DMS53 treated with DMSO at 0.1 percent for 48 hours (cell line): ENCODE data around the gene C12orf76.
"Not testable (repeated sequence)": the region's sequence is repeated elsewhere in the genome, so short reads cannot be mapped to it uniquely, and the experiment has no call there.

Source experiments
- DNase-seq: peaks from one replicate; lab custom pipeline; 2025; ENCODE audit not compliant: unreplicated experiment; lab: John Stamatoyannopoulos, UW

C12orf76 gene

DNA sequence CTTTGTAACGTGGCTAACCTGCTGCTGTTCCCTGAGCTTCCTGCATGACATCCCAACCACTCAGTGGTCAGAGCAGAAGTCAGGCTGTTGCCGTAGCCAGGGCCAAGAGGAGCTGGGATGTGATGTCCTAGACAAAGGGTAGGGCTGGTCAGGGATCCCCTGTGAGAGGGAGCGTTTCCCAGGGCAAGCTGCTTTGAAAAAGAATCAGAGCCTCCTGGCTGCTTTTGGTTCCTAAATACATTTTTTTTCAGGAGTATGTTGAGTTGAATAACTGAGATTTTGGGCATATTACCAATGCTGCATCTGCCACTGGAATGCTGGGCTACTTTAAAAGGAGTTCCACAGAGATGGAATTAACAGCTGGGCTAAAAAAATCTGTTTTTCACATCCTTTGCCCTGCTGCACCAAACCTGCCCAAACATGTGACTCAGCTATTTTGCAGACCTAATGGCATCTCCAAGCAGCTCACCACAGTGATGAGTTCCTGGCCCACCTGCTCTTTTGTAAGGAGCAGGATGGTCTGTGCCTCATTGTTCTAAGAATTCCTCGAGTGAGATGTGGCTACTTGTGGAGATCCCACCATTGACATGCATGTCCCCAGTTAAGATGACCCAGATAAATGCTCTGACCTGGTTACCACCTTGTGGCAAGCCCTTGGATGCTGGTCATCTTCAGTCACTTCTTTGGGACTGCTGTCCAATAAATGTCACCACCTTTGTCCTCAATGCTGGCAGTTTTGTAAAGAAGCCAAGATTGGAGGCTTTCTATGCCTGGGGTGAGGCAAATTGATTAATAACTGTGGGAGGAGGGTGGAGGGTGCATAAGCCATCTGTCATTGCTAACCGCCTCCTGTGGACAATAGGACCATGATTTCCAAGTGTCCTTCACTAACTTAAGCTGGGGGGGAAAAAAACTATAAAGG is 25.0 kb downstream of the C12orf76 start:
- no peak for DNase-seq

DNA sequence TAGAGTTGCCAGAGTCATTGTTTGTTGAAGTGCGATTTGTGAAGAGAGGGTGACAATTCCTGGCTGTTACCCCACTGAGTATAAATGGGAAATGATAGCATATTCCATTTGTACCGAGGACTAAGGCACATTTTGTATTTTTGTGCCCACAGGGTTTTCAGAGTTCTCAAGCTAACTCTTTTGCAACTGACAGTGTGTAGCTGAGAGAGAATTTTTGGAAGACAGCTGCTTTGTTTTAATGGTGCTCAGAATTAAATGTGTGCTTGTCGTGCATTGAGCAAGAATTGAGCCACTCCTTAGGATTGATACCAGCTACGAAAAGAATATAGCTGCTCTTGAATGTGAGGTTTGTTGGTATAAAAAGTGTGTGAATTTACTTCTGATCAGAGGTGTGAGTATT is 27.4 kb downstream of the C12orf76 start:
- DNase-seq, result no peak

DNA sequence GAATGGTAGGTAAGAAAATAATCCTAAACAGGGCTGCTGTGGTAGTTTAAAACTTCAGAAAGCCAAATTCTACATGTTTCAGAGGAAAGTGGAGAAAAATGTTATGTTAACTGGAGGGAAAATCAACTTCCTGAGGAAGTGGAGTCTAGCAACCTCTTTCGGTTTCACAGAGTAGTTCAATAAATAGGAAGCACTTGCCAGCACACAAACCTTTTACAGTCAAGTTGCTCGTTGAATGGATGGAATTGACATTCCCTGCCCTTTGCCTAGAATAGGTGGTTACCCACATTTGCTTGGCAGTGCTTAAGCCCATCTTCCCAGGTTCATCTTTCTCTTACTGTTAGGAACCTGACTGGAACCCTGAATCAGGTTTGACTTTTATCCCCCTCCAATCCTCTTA is 33.2 kb downstream of the C12orf76 start:
- no peak for DNase-seq

DNA sequence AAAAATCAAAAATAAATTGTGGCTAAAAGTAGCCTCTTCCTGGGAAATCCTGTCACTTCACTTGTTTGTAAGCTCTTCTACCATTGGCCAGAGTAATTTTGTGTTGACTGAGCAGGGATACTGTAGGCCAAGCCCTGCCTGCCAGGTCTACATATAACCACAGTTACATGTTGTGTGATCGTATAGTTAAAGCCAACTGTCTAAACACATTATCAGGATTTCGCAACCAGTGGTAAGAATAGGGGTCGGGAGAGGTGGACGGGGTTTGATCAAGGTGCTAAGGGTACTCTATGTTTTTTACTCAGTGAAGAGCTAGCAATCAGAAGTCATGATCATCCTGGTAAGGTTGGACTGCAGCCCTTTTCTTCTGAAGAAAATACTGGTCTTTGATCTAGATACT is 35.7 kb downstream of the C12orf76 start:
- DNase-seq, result no peak

DNA sequence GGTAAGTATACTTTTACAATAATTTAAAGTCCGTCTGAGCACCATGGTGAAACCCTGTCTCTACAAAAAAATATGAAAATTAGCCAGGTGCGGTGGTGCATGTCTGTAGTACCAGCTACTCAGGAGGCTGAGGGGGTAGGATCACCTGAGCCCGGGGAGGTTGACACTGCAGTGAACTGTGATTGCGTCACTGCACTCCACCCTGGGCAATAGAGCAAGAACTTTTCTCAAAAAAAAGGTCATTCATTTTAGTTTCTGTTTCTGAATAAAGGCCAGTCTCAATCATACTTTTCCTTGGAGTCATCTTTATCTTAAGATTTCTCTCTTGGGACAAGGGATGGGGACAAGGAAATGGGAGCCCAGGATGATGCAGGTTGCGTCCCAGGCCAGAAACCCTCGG is 36.2 kb downstream of the C12orf76 start:
- DNase-seq, result no peak

DNA sequence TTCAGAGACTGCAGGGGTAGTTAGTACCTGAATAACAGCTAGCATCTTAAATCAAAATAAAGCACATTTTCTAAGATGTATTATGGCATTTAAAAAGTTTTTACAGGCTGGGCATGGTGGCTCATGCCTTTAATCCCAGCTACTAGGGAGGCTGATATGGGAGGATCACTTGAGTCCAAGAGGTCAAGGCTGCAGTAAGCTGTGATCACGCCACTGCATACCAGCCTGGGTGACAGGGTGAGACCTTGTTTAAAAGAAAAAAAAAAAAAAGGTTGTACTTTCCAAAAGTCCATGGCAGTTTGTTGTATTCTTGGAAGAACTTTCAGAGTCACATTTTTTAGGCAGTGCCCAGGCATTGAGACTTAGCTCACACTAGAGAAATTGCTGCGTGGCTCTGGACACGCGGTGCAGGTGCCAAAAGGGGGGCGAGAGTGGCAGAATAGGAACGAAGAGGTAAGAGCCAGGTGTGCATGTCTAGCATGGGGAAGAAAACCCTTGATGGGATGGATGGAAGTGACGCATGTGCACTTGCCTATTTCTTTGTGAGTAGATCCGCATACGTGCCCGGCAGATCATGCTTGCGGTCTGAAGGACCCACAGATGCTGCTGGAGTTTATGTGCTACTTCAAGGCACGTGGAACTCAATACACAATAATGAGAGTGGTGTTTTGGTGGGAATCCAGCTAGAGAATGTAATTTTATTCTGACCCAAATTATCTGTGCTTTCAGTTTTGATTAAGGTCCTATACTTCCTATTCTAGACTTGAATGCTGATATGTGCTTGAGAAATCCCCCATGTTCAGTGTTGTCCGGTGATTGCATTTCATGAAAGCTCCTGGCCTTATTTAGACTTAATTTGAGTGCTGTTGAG is 37.2 kb downstream of the C12orf76 start:
- no peak for DNase-seq

DNA sequence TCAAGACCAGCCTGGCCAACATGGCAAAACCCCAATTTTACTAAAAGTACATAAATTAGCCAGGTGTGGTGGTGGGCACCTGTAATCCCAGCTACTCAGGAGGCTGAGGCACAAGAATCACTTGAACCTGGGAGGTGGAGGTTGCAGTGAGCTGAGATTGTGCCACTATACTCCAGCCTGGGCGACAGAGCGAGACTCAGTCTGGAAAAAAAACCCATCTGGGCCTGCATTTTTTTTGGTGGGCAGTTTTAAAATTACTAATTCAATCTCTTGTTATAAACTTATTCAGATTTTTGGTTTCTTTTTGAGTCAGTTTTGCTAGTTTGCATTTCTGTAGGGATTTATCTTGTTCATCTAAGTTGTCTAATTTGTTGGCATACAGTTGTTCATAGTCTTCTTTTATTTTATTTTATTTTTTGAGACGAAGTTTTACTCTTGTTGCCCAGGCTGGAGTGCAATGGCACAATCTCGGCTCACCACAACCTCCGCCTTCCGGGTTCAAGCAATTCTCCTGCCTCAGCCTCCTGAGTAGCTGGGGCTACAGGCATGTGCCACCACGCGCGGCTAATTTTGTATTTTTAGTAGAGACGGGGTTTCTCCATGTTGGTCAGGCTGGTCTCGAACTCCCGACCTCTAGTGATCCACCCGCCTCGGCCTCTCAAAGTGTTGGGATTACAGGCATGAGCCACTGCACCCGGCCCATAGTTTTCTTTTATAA is 39.5 kb downstream of the C12orf76 start:
- DNase-seq, result not testable (repeated sequence)

DNA sequence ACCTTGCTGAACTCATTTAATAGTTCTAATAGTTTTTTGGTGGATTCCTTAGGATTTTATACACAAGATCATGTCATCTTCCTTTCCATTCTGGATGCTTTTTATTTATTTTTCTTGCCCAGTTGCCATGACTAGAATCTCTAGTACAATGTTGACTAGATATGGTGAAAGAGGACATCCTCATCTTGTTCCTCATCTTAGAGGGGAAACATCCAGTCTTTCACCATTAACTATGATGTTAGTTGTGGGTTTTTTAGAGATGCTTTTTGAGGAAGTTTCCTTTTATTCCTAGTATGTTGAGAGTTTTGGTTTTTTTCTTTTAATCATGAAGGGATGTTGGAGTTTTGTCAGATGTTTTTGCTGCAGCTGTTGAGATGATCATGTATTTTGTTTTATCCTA is 40.4 kb downstream of the C12orf76 start:
- no peak for DNase-seq

DNA sequence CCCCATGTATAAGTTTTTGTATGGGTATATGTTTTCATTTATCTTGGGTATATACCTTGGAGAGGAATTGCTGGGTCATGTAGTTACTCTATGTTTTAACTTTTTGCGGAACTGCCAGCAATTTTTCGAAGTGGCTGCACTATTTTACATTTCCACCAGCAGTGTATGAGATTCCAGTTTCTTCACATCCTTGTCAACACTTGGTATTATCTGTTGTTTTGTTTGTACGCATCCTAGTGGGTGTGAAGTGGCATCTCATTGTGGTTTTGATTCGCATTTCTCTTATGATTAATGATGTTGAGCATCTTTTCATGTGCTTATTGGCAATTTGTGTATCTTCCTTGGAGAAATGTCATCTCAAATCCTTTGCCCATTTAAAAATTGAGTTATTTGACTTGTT is 42.2 kb downstream of the C12orf76 start:
- no peak for DNase-seq

DNA sequence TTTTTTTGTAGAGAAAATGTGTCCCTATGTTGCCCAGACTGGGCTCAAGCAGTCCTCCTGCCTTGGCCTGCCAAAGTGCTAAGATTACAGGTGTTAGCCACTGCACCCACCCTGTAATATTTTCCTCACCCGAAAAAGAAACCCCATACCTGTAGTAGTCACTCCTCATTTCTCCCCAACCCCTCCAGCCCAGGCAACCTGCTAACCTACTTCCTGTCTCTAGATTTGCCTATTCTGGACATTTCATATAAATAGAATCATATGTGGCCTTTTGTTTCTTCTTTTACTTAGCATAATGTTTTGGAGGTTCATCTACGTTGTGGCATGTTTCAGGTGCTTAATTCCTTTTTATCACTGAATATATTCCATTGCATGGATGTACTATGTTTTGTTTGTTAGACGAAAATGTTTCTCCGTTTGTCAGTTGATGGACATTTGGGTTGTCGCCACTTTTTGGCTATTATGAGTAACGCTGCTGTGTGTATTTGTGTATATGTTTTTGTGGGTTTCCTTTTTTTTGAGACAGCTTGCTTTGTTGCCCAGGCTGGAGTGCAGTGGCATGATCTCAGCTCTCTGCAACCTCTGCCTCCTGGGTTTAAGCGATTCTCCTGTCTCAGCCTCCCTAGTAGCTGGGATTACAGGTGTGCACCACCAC is 42.9 kb downstream of the C12orf76 start:
- no peak for DNase-seq

DNA sequence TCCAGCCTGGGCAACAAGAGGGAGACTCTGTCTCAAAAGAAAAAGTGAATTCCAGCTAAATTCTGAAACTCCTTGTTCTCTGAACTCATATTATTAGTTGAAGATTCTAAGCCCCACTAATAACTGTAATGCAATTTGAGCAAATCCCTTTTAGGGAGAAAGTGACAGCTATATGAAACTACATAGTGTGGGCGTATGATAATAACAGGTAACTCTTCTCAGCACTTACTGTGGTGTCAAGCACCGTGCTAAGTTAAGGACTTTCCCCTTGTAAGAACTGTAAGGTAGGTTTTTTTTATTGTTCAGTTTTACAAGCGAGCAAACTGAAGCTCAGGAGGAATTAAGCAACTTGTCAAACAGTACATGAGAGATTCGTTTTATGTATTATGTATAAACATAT is 43.7 kb downstream of the C12orf76 start:
- no peak for DNase-seq

DNA sequence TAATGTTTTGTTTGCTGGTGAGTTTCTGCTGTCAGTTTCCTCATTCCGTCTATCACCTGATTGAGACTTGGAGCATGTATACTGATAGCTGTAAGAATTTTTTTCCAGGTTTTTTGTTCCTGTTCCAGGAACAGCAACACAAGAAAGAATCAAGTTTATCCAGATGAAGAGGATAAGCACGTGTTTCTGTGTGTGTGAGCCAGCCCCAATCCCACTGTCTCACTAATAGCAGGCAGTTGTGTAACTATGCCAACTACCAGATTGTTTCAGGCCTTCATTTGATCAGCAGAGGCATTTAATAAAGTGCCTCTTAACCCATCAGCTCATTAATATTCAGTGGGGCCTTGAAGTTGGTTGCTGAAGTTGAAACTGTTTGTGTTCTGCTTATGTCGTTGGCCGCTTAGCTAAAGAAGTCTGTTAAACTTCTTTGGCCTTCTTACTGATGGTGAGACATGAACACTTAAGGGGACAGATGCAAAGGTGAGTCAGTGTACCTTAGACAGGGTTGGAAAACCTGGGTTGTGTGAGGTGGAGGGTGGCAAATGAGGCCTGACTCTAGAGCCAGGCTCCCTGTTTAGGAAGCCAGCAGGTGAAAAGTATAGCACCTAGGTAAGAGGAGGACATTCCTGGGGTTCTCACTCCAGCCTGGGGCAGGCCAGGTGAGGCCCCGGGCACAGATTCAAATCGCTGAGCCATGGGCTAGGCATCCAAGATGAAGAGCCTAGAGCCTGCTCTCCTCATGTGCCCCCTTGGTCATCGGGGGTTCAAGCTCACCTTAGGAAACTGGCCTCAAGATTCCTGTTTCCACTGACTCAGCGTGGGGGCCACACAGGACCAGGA is 45.4 kb downstream of the C12orf76 start:
- DNase-seq, result no peak

DNA sequence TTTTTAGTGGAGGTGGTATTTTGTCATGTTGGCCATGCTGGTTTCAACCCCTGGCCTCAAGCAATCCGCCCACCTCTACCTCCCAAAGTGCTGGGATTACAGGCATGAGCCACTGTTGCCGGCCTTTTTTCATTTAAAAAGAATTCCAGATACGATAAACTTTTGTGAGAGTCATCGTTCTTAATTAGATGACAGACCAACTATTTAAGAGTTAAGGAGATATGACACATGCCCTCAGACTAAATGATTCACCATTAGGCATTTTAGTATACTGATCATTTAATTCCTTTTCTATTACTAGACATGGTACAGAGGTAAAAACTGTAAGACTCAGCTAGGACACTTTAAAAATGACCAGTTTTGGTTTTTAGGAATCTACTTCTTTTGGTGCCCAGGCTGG is 46.7 kb downstream of the C12orf76 start:
- DNase-seq, result no peak

DNA sequence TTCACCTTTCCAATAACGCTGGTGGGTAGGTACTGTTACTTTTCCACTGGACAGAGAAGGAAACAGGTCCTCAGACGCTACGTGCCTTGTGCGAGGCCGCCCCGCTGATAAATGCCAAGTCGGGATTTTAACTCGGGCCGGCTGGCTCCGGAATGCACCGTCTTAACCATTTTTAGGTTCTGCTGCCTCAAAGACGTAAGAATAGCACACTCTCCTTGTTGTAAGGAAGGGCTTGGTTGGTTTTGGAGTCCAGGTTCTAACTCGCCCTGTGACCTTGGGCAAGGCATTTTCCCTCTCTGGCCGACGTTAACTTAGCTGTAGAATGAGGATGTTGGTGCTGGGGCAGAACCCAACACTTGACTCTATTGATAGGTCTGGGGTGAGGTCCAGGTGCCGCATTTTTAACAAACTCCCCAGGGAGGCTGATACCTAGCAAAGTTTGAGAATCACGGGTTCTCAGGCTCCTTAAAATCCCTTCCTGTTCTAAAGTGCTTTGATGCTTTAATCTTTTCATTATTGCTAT is 48.3 kb downstream of the C12orf76 start:
- DNase-seq, result peak; percentile 10

DNA sequence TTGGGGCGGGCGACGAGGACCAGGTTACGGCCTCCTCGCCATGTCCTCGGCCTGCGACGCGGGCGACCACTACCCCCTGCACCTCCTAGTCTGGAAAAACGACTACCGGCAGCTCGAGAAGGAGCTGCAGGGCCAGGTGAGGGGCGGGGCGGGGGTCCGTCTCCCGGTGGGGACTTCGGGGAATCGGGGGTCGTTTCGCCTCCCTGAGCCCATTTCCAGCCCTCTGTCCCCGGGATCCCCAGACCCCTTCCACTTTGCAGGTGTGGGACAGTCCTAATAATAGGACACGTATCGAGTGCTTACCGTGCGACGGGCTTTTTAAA is 48.7 kb downstream of the C12orf76 start:
- DNase-seq, result no peak

DNA sequence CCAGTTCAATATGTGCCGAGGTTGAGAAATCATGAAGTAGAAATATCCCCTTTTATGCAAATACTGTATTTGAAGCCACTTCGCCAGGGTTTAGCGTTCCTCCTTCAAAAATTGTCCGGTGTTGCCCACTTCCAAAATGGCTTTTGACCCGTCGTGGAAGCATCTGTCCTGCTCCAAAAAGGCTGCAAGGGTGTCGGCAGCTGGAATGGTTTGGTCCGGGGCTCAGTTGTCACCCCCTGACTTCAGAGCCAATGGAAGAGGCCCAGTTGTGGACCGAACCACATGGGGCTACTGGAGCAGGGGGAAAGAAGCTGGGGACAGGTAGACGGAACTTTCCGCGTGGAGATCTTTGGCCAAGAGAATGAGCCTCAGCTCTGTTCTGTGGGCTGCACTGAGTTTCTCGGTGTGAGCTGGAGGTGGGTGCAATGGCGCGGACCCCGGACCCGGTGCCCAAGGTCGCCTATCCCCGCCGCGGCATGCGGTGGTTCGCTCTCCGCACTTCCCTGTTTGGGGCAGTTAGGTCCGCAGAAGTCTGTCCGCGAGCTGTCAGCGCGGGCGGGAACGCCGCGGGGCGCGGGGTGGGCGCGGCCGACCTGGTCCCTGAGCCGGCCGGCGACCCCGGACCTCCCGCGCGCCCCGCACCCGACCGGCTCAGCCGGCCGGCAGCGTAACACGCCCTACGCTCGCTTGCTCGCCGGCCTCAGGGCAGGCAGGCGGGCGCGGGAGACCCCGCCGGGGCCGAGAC is 49.2 kb downstream of the C12orf76 start, which contains the start of gene ANKRD13A:
Gene ANKRD13A, plus strand, starts transcription at position 527 of the 745 bp plus-strand sequence. CDS start 259 bp downstream, outside the sequence.
- DNase-seq, result peak; percentile 94

DNA sequence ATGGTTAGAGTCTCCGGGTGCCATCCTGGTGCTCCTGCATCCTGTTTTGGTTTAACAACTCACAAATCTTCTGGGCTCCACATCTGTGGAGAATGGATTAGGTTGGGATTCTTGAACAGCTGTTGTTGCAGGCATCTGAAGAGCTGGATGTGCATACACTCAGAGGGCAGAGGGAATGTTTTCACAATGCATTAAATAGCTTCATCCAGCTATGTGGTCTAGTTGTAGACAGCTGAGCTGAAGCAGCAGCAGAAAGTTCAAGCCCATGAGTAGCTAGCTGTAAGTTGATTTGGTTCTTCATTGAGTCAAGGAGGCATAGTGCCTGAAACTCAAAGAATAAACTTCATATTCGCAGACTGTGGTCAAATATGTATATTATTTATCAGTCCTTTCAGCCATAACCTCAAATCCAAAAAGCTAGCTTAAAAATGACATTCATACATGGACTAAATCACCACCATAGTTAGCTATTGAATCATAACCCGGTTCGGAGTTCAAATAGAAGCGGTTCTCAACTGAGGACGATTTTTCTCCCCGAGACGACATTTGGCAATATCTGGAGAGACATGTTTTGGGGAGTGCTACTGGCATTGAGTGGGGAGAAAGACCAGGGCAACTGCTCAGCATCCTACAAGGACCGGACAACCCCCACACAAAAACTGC is 50.0 kb downstream of the C12orf76 start:
- no peak for DNase-seq

DNA sequence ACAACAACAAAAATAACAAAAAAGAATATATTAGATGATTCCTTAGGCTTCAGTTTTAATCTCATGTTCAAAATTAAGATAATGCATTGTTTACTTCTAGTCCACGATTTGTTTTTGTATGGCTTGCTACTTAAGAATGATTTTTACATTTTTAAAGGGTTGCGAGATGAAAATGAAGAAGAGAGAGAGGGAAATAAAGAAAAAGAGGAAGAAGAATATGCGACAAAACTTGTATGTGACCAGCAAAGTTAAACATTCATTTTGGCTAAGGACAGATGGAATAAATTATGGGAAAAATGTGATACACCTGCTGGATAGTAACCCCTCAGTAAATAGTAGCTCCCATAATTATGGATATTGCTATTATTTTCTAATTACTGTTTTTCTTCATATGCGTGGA is 50.9 kb downstream of the C12orf76 start:
- no peak for DNase-seq

DNA sequence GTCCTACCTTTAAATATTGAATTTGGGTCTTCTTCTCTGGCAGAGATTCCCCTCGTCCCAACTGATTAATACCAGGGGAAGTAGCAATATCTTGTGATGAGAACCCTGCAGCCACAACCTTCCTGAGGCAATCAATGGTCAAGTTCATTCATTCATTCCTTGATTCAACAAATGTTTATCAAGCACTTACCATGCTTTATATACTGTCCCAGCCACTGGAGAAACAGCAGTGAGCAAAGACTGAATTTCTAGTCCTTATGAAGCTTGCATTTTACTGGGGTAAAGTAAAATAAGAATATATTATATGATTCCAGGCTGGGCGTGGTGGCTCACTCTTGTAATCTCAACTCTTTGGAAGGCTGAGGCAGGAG is 51.9 kb downstream of the C12orf76 start:
- DNase-seq, result no peak
